B cell (primary cell): ENCODE results near the gene HBA1.

ENCODE experiments used
- CTCF ChIP-seq: fragments of 200-600 bp; IDR thresholded peaks from one replicate; pipeline ENCODE4 v1.8.0; 2022; ENCODE audit warnings: antibody characterized with exemption, mild to moderate bottlenecking
- EZH2 ChIP-seq: IDR thresholded peaks from 2 replicates; pipeline ENCODE4 v1.6.1; 2012; ENCODE audit warnings: borderline replicate concordance, low read depth, mild to moderate bottlenecking, moderate library complexity, low read length; ENCODE audit not compliant: insufficient read depth, poor library complexity, severe bottlenecking

- TF ChIP-seq CTCF = no peak
- TF ChIP-seq EZH2 = no peak
Observed at GRCh38 chr16:166375-167121, 9.9 kb upstream of the HBA1 start.
